GM12865 (cell line): Measurements from ENCODE around the gene B3GALT6.

ENCODE experiments used
- DNase-seq: peaks from one replicate; pipeline ENCODE4 v3.0.0; 2010; ENCODE audit warnings: low read depth
- H3K4me3 ChIP-seq: 2 replicates; pipeline ENCODE4 v1.5.1; 2011; ENCODE audit warnings: mild to moderate bottlenecking, low read depth, low read length, control low read depth
- TF ChIP-seq, protein P1 (sequence below): IDR thresholded peaks from 2 replicates; pipeline ENCODE4 v1.5.1; 2011; ENCODE audit warnings: low read length, control low read depth, low read depth, inconsistent platforms; ENCODE audit not compliant: insufficient read depth; ENCODE audit errors: missing control alignments

Gene B3GALT6

DNA sequence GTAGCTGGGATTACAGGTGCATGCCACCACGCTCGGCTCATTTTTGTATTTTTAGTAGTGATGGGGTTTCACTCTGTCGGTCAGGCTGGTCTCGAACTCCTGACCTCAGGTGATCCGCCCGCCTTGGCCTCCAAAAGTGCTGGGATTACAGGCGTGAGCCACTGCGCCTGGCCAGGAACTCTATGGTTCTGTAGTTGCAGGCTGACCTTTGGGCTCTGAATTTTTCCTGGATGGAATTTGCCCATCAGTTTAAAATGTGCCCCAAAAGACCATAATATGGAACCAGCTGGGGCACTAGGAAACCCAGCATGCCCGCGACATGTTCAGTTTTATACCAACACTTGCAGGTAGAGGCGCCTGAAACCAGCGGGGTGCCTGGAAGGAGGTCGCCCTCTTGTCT, 46.6 kb downstream of the B3GALT6 start:
- TF ChIP-seq, protein P1, sequence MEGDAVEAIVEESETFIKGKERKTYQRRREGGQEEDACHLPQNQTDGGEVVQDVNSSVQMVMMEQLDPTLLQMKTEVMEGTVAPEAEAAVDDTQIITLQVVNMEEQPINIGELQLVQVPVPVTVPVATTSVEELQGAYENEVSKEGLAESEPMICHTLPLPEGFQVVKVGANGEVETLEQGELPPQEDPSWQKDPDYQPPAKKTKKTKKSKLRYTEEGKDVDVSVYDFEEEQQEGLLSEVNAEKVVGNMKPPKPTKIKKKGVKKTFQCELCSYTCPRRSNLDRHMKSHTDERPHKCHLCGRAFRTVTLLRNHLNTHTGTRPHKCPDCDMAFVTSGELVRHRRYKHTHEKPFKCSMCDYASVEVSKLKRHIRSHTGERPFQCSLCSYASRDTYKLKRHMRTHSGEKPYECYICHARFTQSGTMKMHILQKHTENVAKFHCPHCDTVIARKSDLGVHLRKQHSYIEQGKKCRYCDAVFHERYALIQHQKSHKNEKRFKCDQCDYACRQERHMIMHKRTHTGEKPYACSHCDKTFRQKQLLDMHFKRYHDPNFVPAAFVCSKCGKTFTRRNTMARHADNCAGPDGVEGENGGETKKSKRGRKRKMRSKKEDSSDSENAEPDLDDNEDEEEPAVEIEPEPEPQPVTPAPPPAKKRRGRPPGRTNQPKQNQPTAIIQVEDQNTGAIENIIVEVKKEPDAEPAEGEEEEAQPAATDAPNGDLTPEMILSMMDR: no peak
- DNase-seq: no peak
- no peak overlapping the region for H3K4me3 ChIP-seq

DNA sequence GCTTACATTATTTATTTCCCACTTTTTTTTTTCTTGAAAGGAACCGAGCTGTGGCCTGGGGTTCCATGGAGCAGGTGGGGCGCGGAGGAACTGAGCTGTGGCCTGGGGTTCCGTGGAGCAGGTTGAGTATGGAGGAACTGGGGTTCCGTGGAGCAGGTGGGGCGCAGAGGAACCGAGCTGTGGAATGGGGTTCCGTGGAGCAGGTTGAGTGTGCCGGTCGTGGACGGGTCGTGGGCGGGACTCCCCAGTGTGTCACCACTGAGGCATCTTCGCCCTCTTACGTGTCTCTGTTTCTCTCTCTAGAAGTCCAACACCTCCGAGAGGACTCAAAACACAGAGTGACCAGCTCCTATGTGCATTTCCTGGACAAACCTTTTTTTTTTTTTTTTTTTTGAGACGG, 47.0 kb downstream of the B3GALT6 start:
- no peak overlapping the region for H3K4me3 ChIP-seq
- TF ChIP-seq, protein P1: no peak
- DNase-seq: no peak

DNA sequence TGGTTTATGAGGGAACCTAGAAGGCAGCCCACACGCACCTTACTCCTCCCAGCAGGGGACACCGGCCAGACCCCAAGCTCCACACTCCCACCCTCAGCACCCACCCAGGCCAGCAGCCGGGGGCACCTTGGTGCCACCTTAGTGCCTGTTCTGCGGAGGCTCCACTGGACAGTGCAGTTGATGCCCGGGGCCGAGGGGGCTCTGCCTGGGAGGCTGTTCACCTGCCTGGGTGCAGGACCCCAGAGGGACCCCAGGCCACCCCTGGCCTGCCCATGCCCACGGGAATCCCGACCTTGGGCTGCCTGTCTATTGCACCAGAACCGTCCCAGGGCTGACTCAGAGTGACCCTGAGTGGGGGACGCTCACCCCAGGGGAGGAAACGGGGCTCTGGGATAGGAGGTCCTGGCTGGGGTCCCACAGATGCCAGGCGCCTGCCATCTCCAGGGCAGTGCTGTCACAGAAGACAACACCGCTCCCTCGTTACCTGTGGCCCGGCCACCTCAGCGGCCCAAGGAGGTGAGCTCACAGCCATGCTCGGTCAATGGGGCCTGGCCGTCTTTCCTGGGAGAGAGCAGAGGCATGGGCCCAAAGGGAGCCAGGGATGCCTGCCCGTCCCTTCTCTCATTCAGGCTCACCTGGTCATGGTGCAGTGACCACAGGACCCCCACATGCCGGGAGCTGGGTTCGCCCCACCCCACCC, 48.9 kb downstream of the B3GALT6 start:
- TF ChIP-seq, protein P1: no peak
- H3K4me3 ChIP-seq: no peak overlapping the region

DNA sequence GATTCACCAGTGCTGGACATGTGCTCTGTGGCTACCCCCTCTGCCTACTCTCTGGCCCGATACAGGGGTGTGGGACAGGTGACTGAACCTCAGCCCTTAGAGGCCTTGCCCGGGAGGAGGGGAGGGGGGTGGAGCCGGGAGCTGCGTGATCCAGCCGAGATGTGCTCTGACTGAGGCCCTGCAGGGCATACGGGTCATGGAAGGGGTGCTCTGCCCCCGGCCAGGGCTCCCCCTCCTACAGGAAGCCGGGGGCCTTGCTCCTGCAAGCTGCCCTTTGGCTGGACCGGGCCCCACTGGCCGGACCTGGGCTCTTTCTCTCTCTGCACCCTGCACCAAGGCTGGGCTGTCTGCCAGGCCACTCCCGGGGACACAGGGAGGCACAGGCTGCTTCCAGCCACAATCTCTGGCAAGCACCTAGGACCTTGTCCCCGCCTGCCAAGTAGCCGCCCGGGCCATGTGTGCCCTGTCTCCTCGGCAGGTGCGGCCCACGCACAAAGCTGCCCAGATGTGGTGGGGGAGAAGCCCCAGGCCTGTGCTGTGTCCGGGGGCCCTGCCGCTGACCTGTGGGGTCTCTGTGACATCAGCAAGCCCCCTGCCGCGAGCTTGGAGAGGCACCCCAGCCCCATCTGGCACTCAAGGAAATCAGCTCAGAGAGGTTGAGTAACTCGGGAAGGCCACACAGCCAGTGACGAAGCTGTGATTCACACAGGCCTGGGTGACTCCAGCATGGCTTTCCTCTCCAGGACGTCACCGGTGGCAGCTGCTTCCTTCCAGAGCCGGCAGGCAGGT, 49.7 kb downstream of the B3GALT6 start:
- H3K4me3 ChIP-seq: no peak overlapping the region
- TF ChIP-seq, protein P1: no peak
- no peak for DNase-seq

More for the DNA sequence above, 48.9 kb downstream of the B3GALT6 start:
- DNase-seq: no peak

DNA sequence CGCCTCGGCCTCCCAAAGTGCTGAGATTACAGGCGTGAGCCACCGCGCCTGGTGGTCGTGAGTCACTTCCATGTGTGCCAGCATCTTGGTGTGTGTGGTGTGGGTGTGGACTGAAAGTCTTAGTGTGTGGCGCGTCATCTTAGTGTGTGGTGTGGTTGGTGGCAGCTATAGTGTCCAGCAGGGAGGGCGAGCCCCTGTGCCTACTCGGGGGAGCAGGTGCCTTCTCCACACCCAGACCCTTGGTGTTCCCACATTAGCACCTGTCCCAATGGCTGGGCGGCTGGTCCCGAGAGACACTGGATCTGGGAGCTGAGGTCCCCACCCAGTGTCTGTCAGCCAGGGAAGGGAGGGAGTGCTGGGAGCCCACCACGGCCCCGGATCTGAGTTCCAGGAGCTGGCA, 51.0 kb downstream of the B3GALT6 start:
- H3K4me3 ChIP-seq: no peak overlapping the region
- no peak for DNase-seq
- TF ChIP-seq, protein P1: no peak

DNA sequence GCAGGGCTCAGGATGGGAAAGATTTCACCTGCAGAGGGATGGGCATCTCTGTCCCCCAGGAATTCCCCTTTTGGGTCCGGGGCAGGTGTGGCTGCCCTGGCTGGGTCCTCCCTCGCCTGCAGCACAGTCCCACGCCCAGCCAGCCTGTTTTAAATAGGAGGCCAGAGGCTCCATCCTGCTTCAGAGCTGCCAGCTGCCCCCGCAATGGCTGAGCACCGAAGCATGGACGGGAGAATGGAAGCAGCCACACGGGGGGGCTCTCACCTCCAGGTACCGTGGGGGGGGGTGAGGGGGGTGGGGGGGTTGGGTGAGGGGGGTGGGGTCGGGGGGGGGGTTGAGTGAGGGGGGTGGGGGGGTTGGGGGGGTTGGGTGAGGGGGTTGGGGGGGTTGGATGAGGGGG, 51.8 kb downstream of the B3GALT6 start:
- TF ChIP-seq, protein P1: no peak
- no peak overlapping the region for H3K4me3 ChIP-seq
- peak; percentile 41 for DNase-seq
